HCT116 (cell line): ENCODE data around the gene FFAR3. TPM values are rescaled to one million over a fixed set of nuclear protein-coding genes. Genes with fewer than 3 reads are reported as not detected.

ENCODE experiments used
- ATAC-seq: fragments of 200-7000 bp; cut with Tn5 transposase; 2 replicates; pipeline ENCODE4 v1.9.1; 2020; ENCODE audit warnings: mild to moderate bottlenecking, moderate library complexity
- BruUV-seq: library from RNA; stranded (reverse); fragments of 400-500 nt; replicated peaks from 2 replicates; lab custom pipeline; 2021; lab: Mats Ljungman, UMichigan
- CTCF ChIA-PET: fragments of 300-600 bp; sonication (Branson Sonifier 250); formaldehyde crosslinking; loops from one replicate; lab custom pipeline; 2021; ENCODE audit warnings: antibody characterized with exemption; lab: Charles Lee
- POLR2A ChIA-PET: fragments of 300-600, 350-600 bp; sonication (Branson Sonifier 250); formaldehyde crosslinking; loops from one replicate; lab custom pipeline; 2021; ENCODE audit warnings: antibody characterized with exemption; lab: Charles Lee
- RAD21 ChIA-PET, 2 experiments: fragments of 300-600 bp; sonication (Branson Sonifier 250); formaldehyde crosslinking; loops; one replicate each; lab custom pipeline; 2023; ENCODE audit warnings: low total read pairs in 2 of 2; ENCODE audit not compliant: uncharacterized antibody in 2 of 2, unreplicated experiment in 2 of 2, low non-redundant PET in 1 of 2; lab: Charles Lee
- DNase-seq: peaks from one replicate; pipeline ENCODE4 v3.0.0-alpha.2; 2010; ENCODE audit warnings: low read depth, low spot score
- H2AFZ ChIP-seq: fragments of 200-600 bp; shearing (Covaris generic), sonication (generic); 2 replicates; pipeline ENCODE4 v1.6.1; 2017; ENCODE audit warnings: low read depth, mixed run types, mixed read lengths, antibody characterized with exemption, low read length; ENCODE audit not compliant: poor library complexity, severe bottlenecking
- H3K27ac ChIP-seq: 2 replicates; pipeline ENCODE4 v1.5.1; 2012; ENCODE audit warnings: low read depth, low read length
- H3K27me3 ChIP-seq: fragments of 200-600 bp; sonication (generic); 2 replicates; pipeline ENCODE4 v1.6.1; 2016; ENCODE audit warnings: mixed run types, low read length, mixed read lengths; ENCODE audit not compliant: insufficient read depth
- H3K36me3 ChIP-seq, 2 experiments: fragments of 200-500 bp in 1 of 2; fragments of 200-600 bp in 1 of 2; sonication (Bioruptor generic) in 1 of 2; sonication (generic) in 1 of 2; 2 replicates each; pipeline versions ENCODE4 v1.5.1 to v1.6.1; 2014 to 2016; ENCODE audit warnings: low read length in 2 of 2, inconsistent platforms in 1 of 2, mixed read lengths in 1 of 2, mixed run types in 1 of 2; ENCODE audit not compliant: insufficient read depth in 2 of 2, control insufficient read depth in 1 of 2
- H3K4me1 ChIP-seq, 2 experiments: fragments of 200-600 bp in 1 of 2; sonication (generic) in 1 of 2; 2 replicates each; pipeline versions ENCODE4 v1.5.1 to v1.6.1; 2012 to 2017; ENCODE audit warnings: low read length in 2 of 2, inconsistent platforms in 1 of 2, mild to moderate bottlenecking in 1 of 2, mixed read lengths in 1 of 2, mixed run types in 1 of 2, moderate library complexity in 1 of 2; ENCODE audit not compliant: insufficient read depth in 2 of 2, control insufficient read depth in 1 of 2
- H3K4me2 ChIP-seq: fragments of 200-600 bp; sonication (generic); 2 replicates; pipeline ENCODE4 v1.6.1; 2017; ENCODE audit warnings: mixed run types, low read length, mixed read lengths
- H3K4me3 ChIP-seq, 2 experiments: fragments of 200-600 bp in 1 of 2; sonication (generic) in 1 of 2; replicated peaks in 1 of 2; 2 replicates each; pipeline ENCODE4 v1.5.1; 2011 to 2016; ENCODE audit warnings: low read length in 2 of 2, control low read depth in 1 of 2, low read depth in 1 of 2, mild to moderate bottlenecking in 1 of 2, mixed read lengths in 1 of 2, mixed run types in 1 of 2
- H3K79me2 ChIP-seq: fragments of 200-600 bp; sonication (generic); 2 replicates; pipeline ENCODE4 v1.6.1; 2017; ENCODE audit warnings: mild to moderate bottlenecking, mixed run types, low read length, moderate library complexity, mixed read lengths; ENCODE audit not compliant: insufficient read depth
- H3K9ac ChIP-seq: fragments of 200-600 bp; sonication (generic); 2 replicates; pipeline ENCODE4 v1.6.1; 2016; ENCODE audit warnings: low read length, mixed read lengths
- H3K9me2 ChIP-seq: fragments of 200-600 bp; sonication (generic), shearing (Covaris generic); 2 replicates; pipeline ENCODE4 v1.6.1; 2017; ENCODE audit warnings: mixed run types, mild to moderate bottlenecking, moderate library complexity; ENCODE audit not compliant: insufficient read depth
- H3K9me3 ChIP-seq, 2 experiments: fragments of 200-500 bp in 1 of 2; fragments of 200-600 bp in 1 of 2; sonication (Bioruptor generic) in 1 of 2; sonication (generic) in 1 of 2; 2 replicates each; pipeline ENCODE4 v1.6.1; 2014 to 2017; ENCODE audit warnings: low read length in 2 of 2, mixed read lengths in 2 of 2, inconsistent platforms in 1 of 2, low read depth in 1 of 2, mild to moderate bottlenecking in 1 of 2, mixed run types in 1 of 2, moderate library complexity in 1 of 2; ENCODE audit not compliant: control insufficient read depth in 1 of 2, insufficient read depth in 1 of 2
- H4K20me1 ChIP-seq: fragments of 200-600 bp; sonication (generic), shearing (Covaris generic); 2 replicates; pipeline ENCODE4 v1.6.1; 2017; ENCODE audit warnings: mixed run types, mild to moderate bottlenecking, moderate library complexity; ENCODE audit not compliant: insufficient read depth
- CBX3 ChIP-seq: IDR thresholded peaks from 2 replicates; pipeline ENCODE4 v1.6.1; 2012; ENCODE audit warnings: low read depth
- CTCF ChIP-seq, 3 experiments: fragments of 200-600 bp in 1 of 3; sonication (generic) in 1 of 3; IDR thresholded peaks in 2 of 3; conservative IDR thresholded peaks in 1 of 3; 2 replicates each; pipeline ENCODE4 v1.5.1; 2012 to 2017; ENCODE audit warnings: low read depth in 2 of 3, low read length in 2 of 3, antibody characterized with exemption in 1 of 3, borderline replicate concordance in 1 of 3, control low read depth in 1 of 3, mild to moderate bottlenecking in 1 of 3, mixed read lengths in 1 of 3, mixed run types in 1 of 3, moderate library complexity in 1 of 3; ENCODE audit not compliant: insufficient read depth in 1 of 3
- EGR1 ChIP-seq: IDR thresholded peaks from 2 replicates; pipeline ENCODE4 v1.6.1; 2012; ENCODE audit warnings: low read depth
- EZH2 ChIP-seq: fragments of 200-600 bp; sonication (generic); IDR thresholded peaks from 2 replicates; pipeline ENCODE4 v1.6.1; 2017; ENCODE audit warnings: antibody characterized with exemption, mixed run types
- EZH2phosphoT487 ChIP-seq: fragments of 200-600 bp; IDR thresholded peaks from 2 replicates; pipeline ENCODE4 v1.6.1; 2018; ENCODE audit warnings: antibody characterized with exemption, borderline replicate concordance
- FOSL1 ChIP-seq: IDR thresholded peaks from 2 replicates; pipeline ENCODE4 v1.6.1; 2012; ENCODE audit warnings: low read depth
- JUND ChIP-seq: IDR thresholded peaks from 2 replicates; pipeline ENCODE4 v1.6.1; 2012
- MAX ChIP-seq: IDR thresholded peaks from 2 replicates; pipeline ENCODE4 v1.6.1; 2012
- POLR2AphosphoS5 ChIP-seq: IDR thresholded peaks from 2 replicates; pipeline ENCODE4 v1.6.1; 2011; ENCODE audit warnings: mild to moderate bottlenecking, low read depth, low read length, moderate library complexity
- REST ChIP-seq: IDR thresholded peaks from 2 replicates; pipeline ENCODE4 v1.6.1; 2012; ENCODE audit warnings: low read depth
- SIN3A ChIP-seq: IDR thresholded peaks from 2 replicates; pipeline ENCODE4 v1.6.1; 2012; ENCODE audit warnings: low read depth
- SP1 ChIP-seq: IDR thresholded peaks from 2 replicates; pipeline ENCODE4 v1.6.1; 2012; ENCODE audit warnings: low read depth
- SRF ChIP-seq: IDR thresholded peaks from 2 replicates; pipeline ENCODE4 v1.6.1; 2012; ENCODE audit warnings: low read depth
- TCF7L2 ChIP-seq: IDR thresholded peaks from 2 replicates; pipeline ENCODE4 v1.7.0; 2011; ENCODE audit warnings: borderline replicate concordance, inconsistent platforms; ENCODE audit not compliant: insufficient read depth, insufficient read length; ENCODE audit errors: extremely low read depth
- YY1 ChIP-seq: IDR thresholded peaks from 2 replicates; pipeline ENCODE4 v1.6.1; 2011; ENCODE audit warnings: low read length, low read depth, moderate library complexity, mild to moderate bottlenecking; ENCODE audit not compliant: insufficient replicate concordance; ENCODE audit errors: extremely low read depth
- ZBTB33 ChIP-seq: IDR thresholded peaks from 2 replicates; pipeline ENCODE4 v1.6.1; 2011; ENCODE audit warnings: mild to moderate bottlenecking, low read length, moderate library complexity; ENCODE audit not compliant: insufficient replicate concordance; ENCODE audit errors: extremely low read depth
- intact Hi-C: fragments of 100-400 bp; cut with micrococcal nuclease; formaldehyde crosslinking; loops from 2 replicates; pipeline ENCODE4 v1.10.0; 2022
- total RNA-seq: library from RNA; stranded (reverse); gene quantifications from one replicate; pipeline ENCODE4 v1.2.1, GENCODE V29; 2021; ENCODE audit not compliant: unreplicated experiment

FFAR3 gene
- total RNA-seq, 1 experiment from 2014 or later, result not detected

GRCh38 chr19:35355791-35356460, 2.3 kb upstream of the FFAR3 start:
- no peaks in the 10 kb centered on the region for H3K79me2 ChIP-seq
- BruUV-seq, result no TSS peak
- TF ChIP-seq POLR2AphosphoS5 (no peak), JUND (no peak), FOSL1 (no peak), SIN3A (no peak), EZH2phosphoT487 (no peak), EGR1 (no peak), MAX (no peak), REST (no peak), CBX3 (no peak), SRF (no peak), SP1 (no peak), YY1 (no peak), EZH2 (no peak), ZBTB33 (no peak), CTCF (IDR thresholded peaks at IDR 0.05 in 2 of 3, conservative IDR thresholded peaks at IDR 0.05 in 1 of 3; ENCODE audit: borderline replicate concordance in 1 of 3, insufficient read depth in 1 of 3, low read depth in 2 of 3, low read length in 2 of 3) (no peak), TCF7L2 (no peak)
- ChIA-PET RAD21 (no interaction called here), CTCF (no interaction called here), POLR2A (no interaction called here)
- H3K9ac ChIP-seq, result no peak overlapping the region
- peaks cover 4% of the 10 kb centered on the region; the same call in 1 of the 2 replicates for H3K27me3 ChIP-seq
- DNase-seq (no peak), ATAC-seq (no peak)
- no peaks in the 10 kb centered on the region for H3K36me3 ChIP-seq
- H3K27ac ChIP-seq, result no peak overlapping the region
- no peaks in the 10 kb centered on the region for H3K9me2 ChIP-seq
- no peaks in the 10 kb centered on the region for H4K20me1 ChIP-seq
- H3K4me3 ChIP-seq, result no peak overlapping the region
- peaks cover 0 to 7% of the 10 kb centered on the region in 2 experiments; a peak in 1 of 4 replicates for H3K4me1 ChIP-seq
- H3K4me2 ChIP-seq, result no peak overlapping the region
- no peak overlapping the region for H2AFZ ChIP-seq
- no peaks in the 10 kb centered on the region for H3K9me3 ChIP-seq
- intact Hi-C loops, result loop anchor here (10.0 kb wide), 1 partner anchor 359 kb away; the partner anchor contains the start of gene KMT2B
